HS-5 (cell line): ENCODE results near the gene TMEM181.
"Not testable (repeated sequence)": the region's sequence is repeated elsewhere in the genome, so short reads cannot be mapped to it uniquely, and the experiment has no call there.

Source experiments
- DNase-seq: peaks from one replicate; pipeline ENCODE4 v3.0.0-alpha.2; 2012; ENCODE audit warnings: low read depth

TMEM181 gene

GRCh38 chr6:158643836-158644230 is 83.9 kb downstream of the TMEM181 start:
- DNase-seq = no peak

GRCh38 chr6:158644231-158645063 is 84.6 kb downstream of the TMEM181 start, which contains the start of gene DYNLT1:
Gene DYNLT1 (minus strand): TSS chr6:158644743. CDS start chr6:158644708, 35 bp downstream.
- DNase-seq = peak; percentile 77

GRCh38 chr6:158645064-158646022 is 85.5 kb downstream of the TMEM181 start:
- no peak for DNase-seq

- no peak for DNase-seq
Observed at GRCh38 chr6:158646023-158646910, 86.4 kb downstream of the TMEM181 start.

GRCh38 chr6:158647501-158647900 is 87.6 kb downstream of the TMEM181 start:
- DNase-seq = no peak

- DNase-seq = peak; percentile 79
Observed at GRCh38 chr6:158648682-158649131, 88.8 kb downstream of the TMEM181 start.

GRCh38 chr6:158649289-158650143 is 89.6 kb downstream of the TMEM181 start, which contains the start of gene SYTL3:
Gene SYTL3 (plus strand): TSS chr6:158650054. CDS start chr6:158663269, 13,215 bp downstream.
- no peak for DNase-seq

GRCh38 chr6:158651981-158652737 is 92.3 kb downstream of the TMEM181 start:
- DNase-seq = not testable (repeated sequence)

GRCh38 chr6:158653577-158654354 is 93.9 kb downstream of the TMEM181 start:
- no peak for DNase-seq

GRCh38 chr6:158654498-158654897 is 94.6 kb downstream of the TMEM181 start:
- DNase-seq = no peak

- DNase-seq = peak; percentile 83
Observed at GRCh38 chr6:158654960-158655489, 95.1 kb downstream of the TMEM181 start.

- DNase-seq = no peak
Observed at GRCh38 chr6:158655569-158656450, 95.9 kb downstream of the TMEM181 start.

GRCh38 chr6:158656986-158657385 is 97.1 kb downstream of the TMEM181 start:
- not testable (repeated sequence) for DNase-seq

- DNase-seq = no peak
Observed at GRCh38 chr6:158660333-158660754, 100.5 kb downstream of the TMEM181 start.

- no peak for DNase-seq
Observed at GRCh38 chr6:158661156-158661685, 101.3 kb downstream of the TMEM181 start.

- DNase-seq = no peak
Observed at GRCh38 chr6:158662607-158662953, 102.7 kb downstream of the TMEM181 start.

- no peak for DNase-seq
Observed at GRCh38 chr6:158662954-158663624, 103.2 kb downstream of the TMEM181 start.
